ENCODE results near the gene NOL3. TPM values are rescaled to one million over a fixed set of nuclear protein-coding genes. Genes with fewer than 3 reads are reported as not detected.

The NOL3 gene
- total RNA-seq, 1 experiment from 2014 or later, result 8.5 TPM

GRCh38 chr16:67184995-67185650, 14.8 kb downstream of the NOL3 start (continued):
- TF ChIP-seq FOXP4 (CRISPR knock-in tag; IDR thresholded peaks at IDR 0.05) (peak; percentile 93; the same call in 1 of the 2 replicates), GRHL2 (CRISPR knock-in tag; IDR thresholded peaks at IDR 0.05; ENCODE audit: insufficient replicate concordance, severe bottlenecking) (no peak), ZNF219 (CRISPR knock-in tag; IDR thresholded peaks at IDR 0.05; ENCODE audit: borderline replicate concordance) (peak; percentile 58; the same call in 1 of the 2 replicates), ZNF425 (CRISPR knock-in tag; conservative IDR thresholded peaks at IDR 0.05) (no peak), TCF7 (CRISPR knock-in tag; IDR thresholded peaks at IDR 0.05; ENCODE audit: low read depth) (peak; percentile 62; the same call in 1 of the 2 replicates), NR1H2 (CRISPR knock-in tag; IDR thresholded peaks at IDR 0.05) (no peak), E2F4 (CRISPR knock-in tag; IDR thresholded peaks at IDR 0.05; ENCODE audit: borderline replicate concordance, low read depth) (no peak), ZNF423 (CRISPR knock-in tag; IDR thresholded peaks at IDR 0.05) (no peak), OVOL2 (CRISPR knock-in tag; IDR thresholded peaks at IDR 0.05; ENCODE audit: borderline replicate concordance) (no peak), STAT6 (CRISPR knock-in tag; conservative IDR thresholded peaks at IDR 0.05; ENCODE audit: low read depth) (no peak), RORB (CRISPR knock-in tag; IDR thresholded peaks at IDR 0.05) (no peak), CREB1 (CRISPR knock-in tag; IDR thresholded peaks at IDR 0.05) (peak; percentile 67; the same call in 1 of the 2 replicates), EMX1 (CRISPR knock-in tag; IDR thresholded peaks at IDR 0.05) (no peak; the same call in 1 of the 2 replicates), GABPB1 (CRISPR knock-in tag; IDR thresholded peaks at IDR 0.05) (peak; percentile 51), ZNF138 (CRISPR knock-in tag; conservative IDR thresholded peaks at IDR 0.05) (no peak), CTCF (IDR thresholded peaks at IDR 0.05) (peak; percentile 47; the same call in 1 of the 2 replicates), USF2 (CRISPR knock-in tag; IDR thresholded peaks at IDR 0.05) (no peak), MYBL2 (CRISPR knock-in tag; IDR thresholded peaks at IDR 0.05) (no peak), ZNF232 (CRISPR knock-in tag; IDR thresholded peaks at IDR 0.05) (peak; percentile 93), ATF1 (CRISPR knock-in tag; IDR thresholded peaks at IDR 0.05) (peak; percentile 89; the same call in 1 of the 2 replicates), ATF6 (CRISPR knock-in tag; IDR thresholded peaks at IDR 0.05) (no peak), CBFB (CRISPR knock-in tag; IDR thresholded peaks at IDR 0.05; ENCODE audit: low read depth) (no peak), SOX15 (CRISPR knock-in tag; IDR thresholded peaks at IDR 0.05) (no peak)
